Gastrocnemius medialis (tissue), 4 donors: ENCODE results near the gene HERC3. TPM values are rescaled to one million over a fixed set of nuclear protein-coding genes. Genes with fewer than 3 reads are reported as not detected.

Source experiments
- ATAC-seq, 2 donors: fragments of 150-250 bp; one replicate each; pipeline ENCODE4 v1.9.1; 2016
- DNase-seq, 2 donors: peaks; one replicate each; pipeline ENCODE4 v3.0.0-alpha.2; 2019
- H3K27ac ChIP-seq, 4 donors: fragments of 200-600 bp; sonication (generic); 1 replicate in 1 of 4; 2 replicates in 3 of 4; pipeline ENCODE4 v1.5.1; 2016 to 2018; ENCODE audit warnings: mild to moderate bottlenecking in 2 of 4, moderate library complexity in 1 of 4
- H3K27me3 ChIP-seq, 3 donors: fragments of 200-600 bp; sonication (generic) in 2 of 3; 1 replicate in 1 of 3; 2 replicates in 2 of 3; pipeline versions ENCODE4 v1.5.1 to v1.6.0; 2016 to 2019; ENCODE audit warnings: mild to moderate bottlenecking in 1 of 3, moderate library complexity in 1 of 3
- H3K36me3 ChIP-seq, 2 donors: fragments of 200-600 bp; sonication (generic) in 1 of 2; one replicate each; pipeline ENCODE4 v1.5.1; 2017 to 2018
- H3K4me1 ChIP-seq, 2 donors: fragments of 200-600 bp; sonication (generic) in 1 of 2; one replicate each; pipeline ENCODE4 v1.5.1; 2016 to 2017; ENCODE audit warnings: mild to moderate bottlenecking in 2 of 2
- H3K4me3 ChIP-seq, 4 donors: fragments of 200-600 bp; sonication (generic) in 3 of 4; 1 replicate in 1 of 4; 2 replicates in 3 of 4; pipeline ENCODE4 v1.5.1; 2016 to 2019; ENCODE audit warnings: mild to moderate bottlenecking in 2 of 4
- H3K9me3 ChIP-seq, 3 donors: fragments of 200-600 bp; sonication (generic) in 2 of 3; 1 replicate in 1 of 3; 2 replicates in 2 of 3; pipeline ENCODE4 v1.5.1; 2016 to 2019
- POLR2A ChIP-seq, 2 donors: fragments of 450-650 bp; IDR thresholded peaks; one replicate each; pipeline ENCODE4 v1.6.1; 2017; ENCODE audit warnings: antibody characterized with exemption in 2 of 2, mild to moderate bottlenecking in 2 of 2, moderate library complexity in 2 of 2
- in situ Hi-C, 4 donors: fragments of 200-750 bp; cut with MboI; loops; one replicate each; pipeline versions ENCODE4 v1.15.0 to v1.8.0; 2017; ENCODE audit warnings: low sequenced_read_pairs in 4 of 4
- intact Hi-C: fragments of 100-400 bp; cut with DNase I; formaldehyde crosslinking; loops from one replicate; pipeline ENCODE4 v1.15.1; 2023; ENCODE audit warnings: low total_unique reads
- total RNA-seq, 4 donors: library from RNA; depleted of rRNA; stranded (reverse); fragments of >200 nt; gene quantifications; one replicate each; pipeline versions ENCODE4 v1.1.0 to v1.2.3, GENCODE V29; 2016
- TF ChIP-seq, protein P1 (sequence below), 5 experiments: fragments of 450-650 bp in 3 of 5; fragments of 200-600 bp in 2 of 5; sonication (generic) in 2 of 5; IDR thresholded peaks in 4 of 5; conservative IDR thresholded peaks in 1 of 5; 1 replicate in 4 of 5; 2 replicates in 1 of 5; pipeline ENCODE4 v1.5.1; 2016 to 2019; ENCODE audit warnings: antibody characterized with exemption in 5 of 5, mild to moderate bottlenecking in 3 of 5, moderate library complexity in 3 of 5

HERC3 gene
- total RNA-seq, 4 donors from 2014 or later, result 16.2 to 32.3 (median 21.9) TPM

DNA sequence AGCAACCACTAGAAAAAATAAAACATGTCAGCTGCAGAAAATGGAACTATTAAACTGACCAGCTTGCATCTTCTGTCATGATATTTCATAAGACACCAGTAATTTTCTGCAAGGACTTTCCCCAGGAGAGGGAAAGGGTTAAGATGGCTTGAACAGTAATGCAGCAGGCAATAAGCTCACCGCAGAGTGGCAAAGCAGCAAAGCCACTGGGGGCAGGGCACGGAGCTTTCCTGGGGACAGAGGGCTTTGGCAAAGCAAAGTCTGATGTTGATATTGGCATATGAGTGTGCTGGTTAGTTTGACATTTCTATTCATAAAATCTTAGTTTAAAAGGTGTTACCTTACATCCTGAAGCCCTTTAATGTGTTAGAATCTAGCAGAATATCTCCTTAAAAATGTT lies 160.5 kb downstream of the HERC3 start:
- Histone ChIP-seq H3K27me3 (no peaks in the 10 kb centered on the region), H3K9me3 (no peaks in the 10 kb centered on the region), H3K4me1 (peaks cover 0 to 9% of the 10 kb centered on the region in 2 donors), H3K4me3 (no peak overlapping the region), H3K36me3 (peaks cover 0 to 29% of the 10 kb centered on the region in 2 donors), H3K27ac (no peak overlapping the region)
- no peak for TF ChIP-seq POLR2A (IDR thresholded peaks at IDR 0.05)
- TF ChIP-seq, protein P1, sequence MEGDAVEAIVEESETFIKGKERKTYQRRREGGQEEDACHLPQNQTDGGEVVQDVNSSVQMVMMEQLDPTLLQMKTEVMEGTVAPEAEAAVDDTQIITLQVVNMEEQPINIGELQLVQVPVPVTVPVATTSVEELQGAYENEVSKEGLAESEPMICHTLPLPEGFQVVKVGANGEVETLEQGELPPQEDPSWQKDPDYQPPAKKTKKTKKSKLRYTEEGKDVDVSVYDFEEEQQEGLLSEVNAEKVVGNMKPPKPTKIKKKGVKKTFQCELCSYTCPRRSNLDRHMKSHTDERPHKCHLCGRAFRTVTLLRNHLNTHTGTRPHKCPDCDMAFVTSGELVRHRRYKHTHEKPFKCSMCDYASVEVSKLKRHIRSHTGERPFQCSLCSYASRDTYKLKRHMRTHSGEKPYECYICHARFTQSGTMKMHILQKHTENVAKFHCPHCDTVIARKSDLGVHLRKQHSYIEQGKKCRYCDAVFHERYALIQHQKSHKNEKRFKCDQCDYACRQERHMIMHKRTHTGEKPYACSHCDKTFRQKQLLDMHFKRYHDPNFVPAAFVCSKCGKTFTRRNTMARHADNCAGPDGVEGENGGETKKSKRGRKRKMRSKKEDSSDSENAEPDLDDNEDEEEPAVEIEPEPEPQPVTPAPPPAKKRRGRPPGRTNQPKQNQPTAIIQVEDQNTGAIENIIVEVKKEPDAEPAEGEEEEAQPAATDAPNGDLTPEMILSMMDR (IDR thresholded peaks at IDR 0.05 in 4 of 5, conservative IDR thresholded peaks at IDR 0.05 in 1 of 5), result no peak
- no peak for DNase-seq
- intact Hi-C loops, result no loop called here
- ATAC-seq, result no peak
- in situ Hi-C loops, result no loop called here

DNA sequence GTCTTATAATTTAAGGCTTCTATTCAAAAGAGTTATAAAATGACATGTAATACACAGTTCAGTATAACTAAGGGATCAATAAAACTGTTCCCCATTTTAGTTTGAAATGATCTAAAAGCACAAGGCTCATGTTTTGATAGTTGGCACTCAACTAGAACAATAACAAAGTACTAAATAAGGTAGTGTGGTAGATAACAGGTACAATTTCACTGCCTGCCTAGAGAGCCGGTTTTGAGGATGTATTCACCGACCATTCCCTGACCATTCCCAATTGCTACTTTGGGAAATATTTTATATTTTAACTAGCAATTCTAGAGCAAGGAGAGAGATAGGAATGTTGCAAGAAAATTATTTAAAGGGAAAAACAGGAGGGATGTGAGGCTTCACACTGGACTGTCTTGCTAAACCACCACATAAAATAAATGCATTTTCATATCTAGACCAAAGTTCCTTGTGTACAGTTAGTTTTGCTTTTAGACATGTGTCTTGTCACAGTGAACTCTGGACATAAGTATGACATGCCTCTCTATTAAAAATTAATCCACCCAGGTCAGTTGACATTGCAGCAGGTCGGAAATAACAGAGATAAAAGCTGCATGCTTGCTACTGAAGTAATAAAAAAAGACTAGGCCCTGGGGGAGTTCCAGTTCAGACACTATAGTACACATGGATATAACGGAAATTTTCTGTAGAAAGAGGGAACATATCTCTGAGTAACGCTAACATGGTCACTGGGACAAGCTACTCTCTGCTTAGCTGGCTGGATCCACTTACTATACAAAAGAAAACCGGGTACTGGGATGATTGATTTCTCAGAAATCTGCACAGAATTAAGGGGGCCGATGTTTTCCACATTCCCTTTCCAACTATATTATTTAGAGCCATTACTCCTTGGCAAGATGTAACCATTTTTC lies 161.6 kb downstream of the HERC3 start:
- intact Hi-C loops, result no loop called here

DNA sequence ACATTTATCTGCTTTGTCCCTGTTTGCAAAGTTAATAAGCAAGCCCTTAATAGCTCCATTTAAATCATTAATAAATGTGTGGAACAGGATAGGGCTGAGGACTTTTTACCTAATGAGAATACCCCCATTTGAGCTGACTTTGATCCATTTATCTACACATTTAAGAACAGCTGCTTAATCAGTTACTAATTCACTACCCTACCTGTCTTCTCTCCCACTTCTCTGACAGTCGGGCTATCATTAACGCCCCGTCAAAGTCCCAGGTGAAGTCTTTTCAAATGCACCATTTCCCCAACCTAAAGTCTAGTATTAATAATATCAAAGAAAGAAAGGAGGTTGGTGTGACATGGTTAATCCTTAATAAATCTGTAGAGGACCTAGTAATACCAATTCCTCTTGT lies 162.5 kb downstream of the HERC3 start:
- intact Hi-C loops, result no loop called here
- H3K4me3 ChIP-seq, result no peak overlapping the region
- no peak for ATAC-seq
- in situ Hi-C loops, result no loop called here
- DNase-seq, result no peak
- TF ChIP-seq, protein P1 (IDR thresholded peaks at IDR 0.05 in 4 of 5, conservative IDR thresholded peaks at IDR 0.05 in 1 of 5), result no peak
- TF ChIP-seq POLR2A (IDR thresholded peaks at IDR 0.05), result no peak
- H3K27ac ChIP-seq, result no peak overlapping the region
- H3K4me1 ChIP-seq, result peaks cover 9 to 24% of the 10 kb centered on the region in 2 donors
- no peaks in the 10 kb centered on the region for H3K27me3 ChIP-seq
- H3K36me3 ChIP-seq, result peaks cover 0 to 9% of the 10 kb centered on the region in 2 donors
- H3K9me3 ChIP-seq, result no peaks in the 10 kb centered on the region

More for the DNA sequence above, 161.6 kb downstream of the HERC3 start:
- H3K36me3 ChIP-seq, result peaks cover 0 to 18% of the 10 kb centered on the region in 2 donors
- no peak overlapping the region for H3K4me3 ChIP-seq
- no peak overlapping the region for H3K27ac ChIP-seq
- in situ Hi-C loops, result no loop called here
- DNase-seq (no peak), ATAC-seq (no peak)
- H3K4me1 ChIP-seq, result peaks cover under 1 to 16% of the 10 kb centered on the region in 2 donors
- no peaks in the 10 kb centered on the region for H3K27me3 ChIP-seq
- no peak for TF ChIP-seq POLR2A (IDR thresholded peaks at IDR 0.05)
- TF ChIP-seq, protein P1 (IDR thresholded peaks at IDR 0.05 in 4 of 5, conservative IDR thresholded peaks at IDR 0.05 in 1 of 5), result no peak
- no peaks in the 10 kb centered on the region for H3K9me3 ChIP-seq

DNA sequence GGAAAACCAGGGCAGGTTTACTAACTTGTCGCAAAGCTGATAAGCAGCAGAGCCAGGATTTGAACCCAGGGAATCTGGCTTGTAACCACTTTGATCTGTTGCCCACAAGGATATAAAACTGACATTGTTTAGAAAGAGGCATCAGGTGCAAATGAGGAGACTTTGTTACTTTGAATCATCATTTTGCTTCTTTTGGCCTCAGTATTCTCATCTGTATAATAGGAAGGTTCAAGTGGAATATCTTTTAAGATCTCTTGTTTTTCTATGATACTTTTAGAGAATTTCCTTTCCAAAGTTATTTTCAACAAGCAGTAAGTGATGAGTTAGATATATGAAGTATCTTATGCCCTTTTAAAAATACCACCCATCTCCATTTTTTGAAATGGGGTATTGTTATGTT lies 163.2 kb downstream of the HERC3 start:
- Histone ChIP-seq H3K36me3 (peaks cover 0 to 3% of the 10 kb centered on the region in 2 donors), H3K27ac (no peak overlapping the region), H3K4me1 (peaks cover 9 to 26% of the 10 kb centered on the region in 2 donors), H3K27me3 (no peaks in the 10 kb centered on the region), H3K9me3 (no peaks in the 10 kb centered on the region), H3K4me3 (no peak overlapping the region)
- intact Hi-C loops, result no loop called here
- in situ Hi-C loops, result no loop called here
- ATAC-seq, result no peak
- TF ChIP-seq POLR2A (IDR thresholded peaks at IDR 0.05), result no peak
- TF ChIP-seq, protein P1 (IDR thresholded peaks at IDR 0.05 in 4 of 5, conservative IDR thresholded peaks at IDR 0.05 in 1 of 5), result no peak
- no peak for DNase-seq
